Fibroblast of villous mesenchyme (primary cell): ENCODE results near the gene WDR41. TPM values are rescaled to one million over a fixed set of nuclear protein-coding genes. Genes with fewer than 3 reads are reported as not detected.

Source experiments
- DNase-seq: peaks from one replicate; pipeline ENCODE4 v3.0.0-alpha.2; 2010; ENCODE audit warnings: low read depth
- H3K4me3 ChIP-seq: 2 replicates; pipeline ENCODE4 v1.5.1; 2011; ENCODE audit warnings: low read depth, mild to moderate bottlenecking, low read length
- total RNA-seq: library from RNA; depleted of rRNA; stranded (reverse); fragments of >200 nt; gene quantifications from 2 replicates; pipeline ENCODE4 v1.2.3, GENCODE V29; 2012
- TF ChIP-seq, protein P1 (sequence below): IDR thresholded peaks from 2 replicates; pipeline ENCODE4 v1.5.1; 2012; ENCODE audit warnings: low read depth, mild to moderate bottlenecking, low read length; ENCODE audit not compliant: insufficient read depth

WDR41 gene
- total RNA-seq, 1 donor, result 186 TPM

DNA sequence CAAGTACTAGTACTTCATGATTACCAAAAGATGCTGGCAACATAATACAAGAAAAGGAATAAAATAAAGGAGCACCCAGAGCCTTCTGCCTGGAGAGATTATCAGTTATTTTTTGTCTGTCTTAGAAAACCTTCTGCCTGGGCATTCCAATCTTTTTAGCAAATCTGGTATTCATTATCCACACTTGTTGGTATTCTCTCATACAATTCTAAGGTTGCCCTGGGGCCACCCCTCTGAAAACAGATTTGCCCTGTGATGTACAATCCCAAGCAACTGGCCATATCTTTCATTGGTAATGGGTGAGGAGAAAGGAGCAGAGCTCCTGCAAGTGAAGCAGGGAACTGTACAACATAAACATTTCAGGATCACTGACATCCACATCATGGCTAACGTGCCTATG, 47.8 kb downstream of the WDR41 start:
- DNase-seq, result no peak
- TF ChIP-seq, protein P1, sequence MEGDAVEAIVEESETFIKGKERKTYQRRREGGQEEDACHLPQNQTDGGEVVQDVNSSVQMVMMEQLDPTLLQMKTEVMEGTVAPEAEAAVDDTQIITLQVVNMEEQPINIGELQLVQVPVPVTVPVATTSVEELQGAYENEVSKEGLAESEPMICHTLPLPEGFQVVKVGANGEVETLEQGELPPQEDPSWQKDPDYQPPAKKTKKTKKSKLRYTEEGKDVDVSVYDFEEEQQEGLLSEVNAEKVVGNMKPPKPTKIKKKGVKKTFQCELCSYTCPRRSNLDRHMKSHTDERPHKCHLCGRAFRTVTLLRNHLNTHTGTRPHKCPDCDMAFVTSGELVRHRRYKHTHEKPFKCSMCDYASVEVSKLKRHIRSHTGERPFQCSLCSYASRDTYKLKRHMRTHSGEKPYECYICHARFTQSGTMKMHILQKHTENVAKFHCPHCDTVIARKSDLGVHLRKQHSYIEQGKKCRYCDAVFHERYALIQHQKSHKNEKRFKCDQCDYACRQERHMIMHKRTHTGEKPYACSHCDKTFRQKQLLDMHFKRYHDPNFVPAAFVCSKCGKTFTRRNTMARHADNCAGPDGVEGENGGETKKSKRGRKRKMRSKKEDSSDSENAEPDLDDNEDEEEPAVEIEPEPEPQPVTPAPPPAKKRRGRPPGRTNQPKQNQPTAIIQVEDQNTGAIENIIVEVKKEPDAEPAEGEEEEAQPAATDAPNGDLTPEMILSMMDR, result no peak
- H3K4me3 ChIP-seq, result no peak overlapping the region

DNA sequence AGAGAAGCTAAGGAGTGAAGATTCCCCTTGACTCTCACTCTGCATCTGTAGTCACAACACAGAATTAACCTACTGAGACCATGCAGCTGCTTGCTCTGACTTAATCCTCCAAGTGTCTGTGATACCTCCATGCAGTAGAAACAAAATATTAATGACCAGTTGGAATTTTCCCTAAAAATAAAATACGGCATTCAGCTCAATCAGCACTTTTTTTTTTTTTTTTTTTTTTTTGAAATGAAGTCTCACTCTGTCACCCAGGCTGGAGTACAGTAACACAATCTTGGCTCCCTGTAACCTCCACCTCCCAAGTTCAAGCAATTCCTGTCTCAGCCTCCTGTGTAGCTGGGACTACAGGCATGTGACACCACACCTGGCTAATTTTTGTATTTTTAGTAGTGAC, 48.4 kb downstream of the WDR41 start:
- TF ChIP-seq, protein P1, result no peak
- DNase-seq, result no peak

DNA sequence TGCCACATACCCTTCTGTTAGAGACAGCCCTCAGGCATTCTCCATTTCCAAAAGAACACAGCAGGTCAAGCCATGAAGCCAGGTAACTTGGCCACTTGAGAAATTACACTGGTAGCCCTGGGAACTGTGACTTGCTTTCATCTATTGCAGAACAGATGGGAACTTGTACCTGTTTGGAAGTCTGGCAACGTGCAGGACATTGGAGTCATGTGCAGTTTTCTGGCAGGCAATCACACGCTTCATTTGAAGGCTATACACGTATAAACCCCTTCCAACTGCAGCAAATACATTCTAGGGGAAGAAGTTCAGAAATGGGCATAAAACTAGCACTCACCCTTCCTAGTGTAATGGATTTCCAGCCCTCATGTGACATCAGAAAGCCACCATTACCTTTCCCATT, 54.0 kb downstream of the WDR41 start:
- DNase-seq, result no peak
- H3K4me3 ChIP-seq, result no peak overlapping the region
- TF ChIP-seq, protein P1, result no peak

More for the DNA sequence above, 48.4 kb downstream of the WDR41 start:
- no peak overlapping the region for H3K4me3 ChIP-seq

DNA sequence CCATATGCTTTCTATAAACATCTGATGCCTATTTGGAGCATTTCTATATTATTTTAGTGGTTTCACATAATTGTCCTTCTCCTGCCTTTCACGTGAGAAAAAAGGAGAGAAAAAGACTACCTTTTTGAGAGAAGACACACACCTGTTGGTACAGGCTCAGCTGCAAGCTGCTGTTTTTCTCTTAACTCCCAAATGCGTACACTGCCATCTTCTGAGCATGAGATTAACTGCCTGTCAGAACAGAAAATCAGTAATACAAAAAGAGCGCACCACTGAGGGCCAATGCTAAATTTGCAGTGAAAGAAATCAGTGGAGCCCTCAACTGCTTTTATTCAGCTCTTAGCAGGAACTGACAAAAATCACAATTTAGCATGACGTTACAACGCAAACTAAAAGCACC, 54.9 kb downstream of the WDR41 start:
- TF ChIP-seq, protein P1, result no peak
- DNase-seq, result no peak
- no peak overlapping the region for H3K4me3 ChIP-seq

DNA sequence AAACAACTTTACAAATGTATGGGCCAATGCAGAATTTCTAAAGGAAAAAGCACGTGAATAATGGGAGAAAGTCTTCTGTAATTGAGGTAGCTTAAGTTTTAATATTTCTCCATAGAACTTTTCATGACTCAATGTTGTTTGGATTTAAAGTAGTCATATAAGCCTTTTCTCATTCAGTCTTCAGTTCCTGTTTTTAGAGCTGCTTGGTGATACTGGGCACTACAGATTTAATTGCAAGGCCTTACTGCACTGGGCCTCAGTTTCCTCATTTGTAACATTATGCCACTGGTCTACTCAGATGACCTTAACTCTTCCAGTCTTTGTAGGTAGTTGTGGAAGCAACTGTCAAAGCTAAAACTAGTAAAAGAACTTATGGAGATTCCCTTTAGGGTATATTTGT, 60.4 kb downstream of the WDR41 start:
- no peak overlapping the region for H3K4me3 ChIP-seq
- DNase-seq, result no peak
- TF ChIP-seq, protein P1, result no peak

DNA sequence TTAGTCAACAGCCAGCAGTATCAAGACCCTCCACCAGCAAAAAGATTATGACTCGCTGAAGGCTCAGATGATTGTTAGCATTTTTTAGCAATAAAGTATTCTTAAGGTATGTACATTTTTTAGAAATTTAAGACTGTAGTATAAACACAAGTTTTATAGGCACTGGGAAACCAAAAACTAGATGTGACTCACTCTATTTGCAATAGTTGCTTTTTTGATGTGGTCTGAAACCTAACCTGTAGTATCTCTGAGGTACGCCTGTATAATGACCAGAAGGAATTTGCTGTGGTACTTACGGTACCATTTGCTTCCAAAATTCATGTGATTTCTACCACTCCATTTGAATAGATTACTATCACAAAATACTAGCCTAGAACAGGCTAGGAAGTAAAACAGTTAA, 60.8 kb downstream of the WDR41 start:
- TF ChIP-seq, protein P1, result no peak
- H3K4me3 ChIP-seq, result no peak overlapping the region
- peak; percentile 86 for DNase-seq

DNA sequence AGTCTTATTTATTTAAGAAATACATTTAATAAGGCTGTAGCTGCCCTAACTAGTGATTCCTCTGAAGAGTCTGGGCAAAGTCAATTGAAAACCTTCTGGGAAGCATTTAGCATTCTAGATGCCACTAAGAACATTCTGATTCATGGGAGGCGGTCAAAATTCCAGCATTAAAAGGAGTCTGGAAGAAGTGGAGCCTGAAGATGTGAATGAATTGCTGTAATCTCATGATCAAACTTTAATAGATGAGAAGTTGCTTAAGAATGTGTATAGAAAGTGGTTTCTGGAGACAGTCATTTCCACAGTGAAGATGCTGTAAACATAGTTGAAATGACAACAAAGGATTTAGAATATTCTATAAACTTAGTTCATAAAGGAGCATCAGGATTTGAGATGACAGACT, 61.4 kb downstream of the WDR41 start:
- H3K4me3 ChIP-seq, result no peak overlapping the region
- peak; percentile 81 for DNase-seq
- TF ChIP-seq, protein P1, result no peak
